Gastrocnemius medialis (tissue), 4 donors: ENCODE data around the gene CYSRT1.

Source experiments
- POLR2A ChIP-seq, 2 donors: fragments of 450-650 bp; IDR thresholded peaks; one replicate each; pipeline ENCODE4 v1.6.1; 2017; ENCODE audit warnings: antibody characterized with exemption in 2 of 2, mild to moderate bottlenecking in 2 of 2, moderate library complexity in 2 of 2
- TF ChIP-seq, protein P1 (sequence below), 5 experiments: fragments of 450-650 bp in 3 of 5; fragments of 200-600 bp in 2 of 5; sonication (generic) in 2 of 5; IDR thresholded peaks in 4 of 5; conservative IDR thresholded peaks in 1 of 5; 1 replicate in 4 of 5; 2 replicates in 1 of 5; pipeline ENCODE4 v1.5.1; 2016 to 2019; ENCODE audit warnings: antibody characterized with exemption in 5 of 5, mild to moderate bottlenecking in 3 of 5, moderate library complexity in 3 of 5

DNA sequence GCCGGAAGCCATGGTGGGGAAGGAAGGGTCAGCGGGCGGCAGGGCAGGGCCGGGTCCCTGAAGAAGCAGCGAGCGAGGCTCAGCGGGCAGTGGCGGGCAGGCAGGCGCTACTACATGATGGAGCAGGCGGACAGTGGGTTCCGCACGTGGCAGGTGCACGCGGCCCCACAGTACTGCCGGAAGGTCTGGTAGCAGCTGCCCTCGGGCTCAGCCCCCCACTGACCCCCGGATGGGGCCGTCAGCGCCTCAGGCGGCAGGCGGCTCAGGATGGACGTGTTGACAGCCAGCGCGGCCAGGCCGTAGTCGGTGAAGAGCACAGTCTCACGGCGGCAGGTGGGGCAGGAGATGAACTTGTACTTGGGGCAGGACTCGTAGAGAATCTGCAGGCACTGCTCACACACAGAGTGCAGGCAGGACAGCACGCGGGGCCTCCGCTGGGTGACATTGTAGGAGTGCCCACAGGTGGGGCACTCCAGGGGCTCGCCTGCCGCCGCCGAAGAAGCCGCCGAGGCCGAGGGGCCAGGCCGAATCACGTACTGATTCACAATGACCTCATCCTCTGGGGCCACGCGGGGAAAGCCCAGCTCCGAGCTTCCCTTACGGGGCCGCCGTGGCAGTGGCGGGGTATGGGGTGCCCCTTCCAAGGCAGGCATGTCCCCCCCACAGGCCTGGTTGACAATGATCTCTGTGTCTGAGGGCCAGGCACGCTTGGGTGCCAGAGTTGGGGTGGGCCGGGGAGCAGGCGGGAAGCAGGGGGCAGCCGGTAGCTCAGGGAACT, 4.5 kb upstream of the CYSRT1 start:
- TF ChIP-seq, protein P1, sequence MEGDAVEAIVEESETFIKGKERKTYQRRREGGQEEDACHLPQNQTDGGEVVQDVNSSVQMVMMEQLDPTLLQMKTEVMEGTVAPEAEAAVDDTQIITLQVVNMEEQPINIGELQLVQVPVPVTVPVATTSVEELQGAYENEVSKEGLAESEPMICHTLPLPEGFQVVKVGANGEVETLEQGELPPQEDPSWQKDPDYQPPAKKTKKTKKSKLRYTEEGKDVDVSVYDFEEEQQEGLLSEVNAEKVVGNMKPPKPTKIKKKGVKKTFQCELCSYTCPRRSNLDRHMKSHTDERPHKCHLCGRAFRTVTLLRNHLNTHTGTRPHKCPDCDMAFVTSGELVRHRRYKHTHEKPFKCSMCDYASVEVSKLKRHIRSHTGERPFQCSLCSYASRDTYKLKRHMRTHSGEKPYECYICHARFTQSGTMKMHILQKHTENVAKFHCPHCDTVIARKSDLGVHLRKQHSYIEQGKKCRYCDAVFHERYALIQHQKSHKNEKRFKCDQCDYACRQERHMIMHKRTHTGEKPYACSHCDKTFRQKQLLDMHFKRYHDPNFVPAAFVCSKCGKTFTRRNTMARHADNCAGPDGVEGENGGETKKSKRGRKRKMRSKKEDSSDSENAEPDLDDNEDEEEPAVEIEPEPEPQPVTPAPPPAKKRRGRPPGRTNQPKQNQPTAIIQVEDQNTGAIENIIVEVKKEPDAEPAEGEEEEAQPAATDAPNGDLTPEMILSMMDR (IDR thresholded peaks at IDR 0.05 in 4 of 5, conservative IDR thresholded peaks at IDR 0.05 in 1 of 5): no peak
- TF ChIP-seq POLR2A (IDR thresholded peaks at IDR 0.05): no peak
